Esophagus muscularis mucosa (tissue), 4 donors: ENCODE data around the gene CRY2. TPM values are rescaled to one million over a fixed set of nuclear protein-coding genes. Genes with fewer than 3 reads are reported as not detected.
A peak's percentile ranks its signal among the peaks of the same experiment; 100 is the strongest.

Experiments used
- DNase-seq: peaks from one replicate; pipeline ENCODE4 v3.0.0-alpha.2; 2017; ENCODE audit errors: extremely low spot score
- H3K27ac ChIP-seq, 4 donors: fragments of 200-600 bp; sonication (generic); replicated peaks in 1 of 4; 1 replicate in 3 of 4; 2 replicates in 1 of 4; pipeline ENCODE4 v1.5.1; 2016 to 2019; ENCODE audit warnings: mild to moderate bottlenecking in 1 of 4
- H3K27me3 ChIP-seq, 4 donors: fragments of 200-600 bp; sonication (generic); one replicate each; pipeline versions ENCODE4 v1.5.1 to v1.6.0; 2016 to 2019
- H3K36me3 ChIP-seq, 4 donors: fragments of 200-600 bp; sonication (generic); one replicate each; pipeline ENCODE4 v1.5.1; 2016 to 2019
- H3K4me1 ChIP-seq, 4 donors: fragments of 200-600 bp; sonication (generic); one replicate each; pipeline ENCODE4 v1.5.1; 2016 to 2019
- H3K4me3 ChIP-seq, 4 donors: fragments of 200-600 bp; sonication (generic); 1 replicate in 2 of 4; 2 replicates in 2 of 4; pipeline ENCODE4 v1.5.1; 2016 to 2019; ENCODE audit warnings: mild to moderate bottlenecking in 4 of 4, moderate library complexity in 1 of 4
- H3K9me3 ChIP-seq, 4 donors: fragments of 200-600 bp; sonication (generic); 1 replicate in 3 of 4; 2 replicates in 1 of 4; pipeline ENCODE4 v1.5.1; 2016 to 2019
- CTCF ChIP-seq, 3 experiments: fragments of 200-600 bp in 2 of 3; fragments of 450-650 bp in 1 of 3; sonication (generic) in 2 of 3; IDR thresholded peaks; one replicate each; pipeline ENCODE4 v1.5.1; 2017 to 2019; ENCODE audit warnings: antibody characterized with exemption in 3 of 3, mild to moderate bottlenecking in 2 of 3, moderate library complexity in 1 of 3
- EP300 ChIP-seq: sonication (generic); formaldehyde crosslinking; IDR thresholded peaks from one replicate; pipeline ENCODE4 v1.6.1; 2017; ENCODE audit warnings: antibody characterized with exemption
- POLR2A ChIP-seq: fragments of 450-650 bp; IDR thresholded peaks from one replicate; pipeline ENCODE4 v1.6.1; 2017; ENCODE audit warnings: antibody characterized with exemption, moderate library complexity, mild to moderate bottlenecking, low read depth
- POLR2AphosphoS5 ChIP-seq, 2 donors: sonication (generic); formaldehyde crosslinking; IDR thresholded peaks; one replicate each; pipeline ENCODE4 v1.6.1; 2017; ENCODE audit warnings: antibody characterized with exemption in 2 of 2
- WGBS: methylation state at CpG from one replicate; pipeline ENCODE4 v1.1.5; 2018; 5-methylcytosine and 5-hydroxymethylcytosine counted together
- intact Hi-C: fragments of 100-400 bp; cut with DNase I; formaldehyde crosslinking; loops from one replicate; pipeline ENCODE4 v1.15.1; 2023
- total RNA-seq, 4 donors: library from RNA; depleted of rRNA; stranded (reverse); fragments of >200 nt; gene quantifications; one replicate each; pipeline versions ENCODE4 v1.1.0 to v1.2.1, GENCODE V29; 2016

CRY2 gene
- total RNA-seq, 4 donors from 2014 or later, result 32.0 to 57.6 (median 49.7) TPM

GRCh38 chr11:45876401-45876800 lies 29.1 kb downstream of the CRY2 start:
- Histone ChIP-seq H3K36me3 (peaks cover 74 to 99% (median 91%) of the 10 kb centered on the region in 4 donors), H3K27ac (no peak overlapping the region), H3K27me3 (no peaks in the 10 kb centered on the region), H3K4me3 (no peak overlapping the region), H3K9me3 (no peaks in the 10 kb centered on the region), H3K4me1 (peaks cover 0 to 13% (median 5%) of the 10 kb centered on the region in 4 donors)
- intact Hi-C loops, result no loop called here
- no peak for TF ChIP-seq EP300
- TF ChIP-seq POLR2AphosphoS5 (IDR thresholded peaks at IDR 0.05), result no peak
- TF ChIP-seq CTCF (IDR thresholded peaks at IDR 0.05), result no peak
- TF ChIP-seq POLR2A, result no peak
- WGBS, result 67% methylated on average over 6 of the region's 6 CpGs
- no peak for DNase-seq

GRCh38 chr11:45877221-45877620 lies 29.9 kb downstream of the CRY2 start:
- H3K27ac ChIP-seq, result no peak overlapping the region

GRCh38 chr11:45877845-45878244 lies 30.6 kb downstream of the CRY2 start:
- Histone ChIP-seq H3K4me1 (peaks cover 0 to 13% (median 5%) of the 10 kb centered on the region in 4 donors), H3K36me3 (peaks cover 66 to 99% (median 91%) of the 10 kb centered on the region in 4 donors), H3K27me3 (no peaks in the 10 kb centered on the region), H3K9me3 (no peaks in the 10 kb centered on the region), H3K4me3 (no peak overlapping the region), H3K27ac (no peak overlapping the region)
- DNase-seq, result no peak
- TF ChIP-seq POLR2AphosphoS5 (IDR thresholded peaks at IDR 0.05), result no peak
- TF ChIP-seq POLR2A, result no peak
- no peak for TF ChIP-seq CTCF (IDR thresholded peaks at IDR 0.05)
- intact Hi-C loops, result no loop called here
- 94% methylated on average over 3 of the region's 3 CpGs for WGBS

More at GRCh38 chr11:45877221-45877620, 29.9 kb downstream of the CRY2 start:
- Histone ChIP-seq H3K4me1 (peaks cover 0 to 13% (median 5%) of the 10 kb centered on the region in 4 donors), H3K9me3 (no peaks in the 10 kb centered on the region), H3K36me3 (peaks cover 72 to 99% (median 91%) of the 10 kb centered on the region in 4 donors), H3K4me3 (no peak overlapping the region), H3K27me3 (no peaks in the 10 kb centered on the region)
- WGBS, result 96% methylated on average over 8 of the region's 8 CpGs
- TF ChIP-seq POLR2AphosphoS5 (IDR thresholded peaks at IDR 0.05) (no peak), POLR2A (no peak), CTCF (IDR thresholded peaks at IDR 0.05) (no peak), EP300 (no peak)
- intact Hi-C loops, result no loop called here
- DNase-seq, result no peak

- Histone ChIP-seq H3K4me1 (peaks cover under 1 to 16% (median 7%) of the 10 kb centered on the region in 4 donors), H3K27ac (peak overlapping the region in 1 of 4 donors; percentile 26), H3K4me3 (no peak overlapping the region), H3K9me3 (no peaks in the 10 kb centered on the region), H3K27me3 (no peaks in the 10 kb centered on the region), H3K36me3 (peaks cover 55 to 83% (median 74%) of the 10 kb centered on the region in 4 donors)
- no peak for TF ChIP-seq POLR2A
- peak in 1 of 2 donors; percentile 6 for TF ChIP-seq POLR2AphosphoS5 (IDR thresholded peaks at IDR 0.05)
- no peak for TF ChIP-seq CTCF (IDR thresholded peaks at IDR 0.05)
- TF ChIP-seq EP300, result no peak
- 67% methylated on average over 7 of the region's 7 CpGs for WGBS
- DNase-seq, result no peak
- intact Hi-C loops, result no loop called here
These were observed 32.8 kb downstream of the CRY2 start for GRCh38 chr11:45879803-45880686.
